Esophagus muscularis mucosa (tissue), 4 donors: ENCODE measurements around the gene RPH3AL. TPM values are rescaled to one million over a fixed set of nuclear protein-coding genes. Genes with fewer than 3 reads are reported as not detected.

Source experiments
- DNase-seq: peaks from one replicate; pipeline ENCODE4 v3.0.0-alpha.2; 2017; ENCODE audit errors: extremely low spot score
- H3K27ac ChIP-seq, 4 donors: fragments of 200-600 bp; sonication (generic); replicated peaks in 1 of 4; 1 replicate in 3 of 4; 2 replicates in 1 of 4; pipeline ENCODE4 v1.5.1; 2016 to 2019; ENCODE audit warnings: mild to moderate bottlenecking in 1 of 4
- H3K27me3 ChIP-seq, 4 donors: fragments of 200-600 bp; sonication (generic); one replicate each; pipeline versions ENCODE4 v1.5.1 to v1.6.0; 2016 to 2019
- H3K36me3 ChIP-seq, 4 donors: fragments of 200-600 bp; sonication (generic); one replicate each; pipeline ENCODE4 v1.5.1; 2016 to 2019
- H3K4me1 ChIP-seq, 4 donors: fragments of 200-600 bp; sonication (generic); one replicate each; pipeline ENCODE4 v1.5.1; 2016 to 2019
- H3K4me3 ChIP-seq, 4 donors: fragments of 200-600 bp; sonication (generic); 1 replicate in 2 of 4; 2 replicates in 2 of 4; pipeline ENCODE4 v1.5.1; 2016 to 2019; ENCODE audit warnings: mild to moderate bottlenecking in 4 of 4, moderate library complexity in 1 of 4
- H3K9me3 ChIP-seq, 4 donors: fragments of 200-600 bp; sonication (generic); 1 replicate in 3 of 4; 2 replicates in 1 of 4; pipeline ENCODE4 v1.5.1; 2016 to 2019
- CTCF ChIP-seq, 3 experiments: fragments of 200-600 bp in 2 of 3; fragments of 450-650 bp in 1 of 3; sonication (generic) in 2 of 3; IDR thresholded peaks; one replicate each; pipeline ENCODE4 v1.5.1; 2017 to 2019; ENCODE audit warnings: antibody characterized with exemption in 3 of 3, mild to moderate bottlenecking in 2 of 3, moderate library complexity in 1 of 3
- EP300 ChIP-seq: sonication (generic); formaldehyde crosslinking; IDR thresholded peaks from one replicate; pipeline ENCODE4 v1.6.1; 2017; ENCODE audit warnings: antibody characterized with exemption
- POLR2A ChIP-seq: fragments of 450-650 bp; IDR thresholded peaks from one replicate; pipeline ENCODE4 v1.6.1; 2017; ENCODE audit warnings: antibody characterized with exemption, moderate library complexity, mild to moderate bottlenecking, low read depth
- POLR2AphosphoS5 ChIP-seq, 2 donors: sonication (generic); formaldehyde crosslinking; IDR thresholded peaks; one replicate each; pipeline ENCODE4 v1.6.1; 2017; ENCODE audit warnings: antibody characterized with exemption in 2 of 2
- WGBS: methylation state at CpG from one replicate; pipeline ENCODE4 v1.1.5; 2018; 5-methylcytosine and 5-hydroxymethylcytosine counted together
- intact Hi-C: fragments of 100-400 bp; cut with DNase I; formaldehyde crosslinking; loops from one replicate; pipeline ENCODE4 v1.15.1; 2023
- total RNA-seq, 4 donors: library from RNA; depleted of rRNA; stranded (reverse); fragments of >200 nt; gene quantifications; one replicate each; pipeline versions ENCODE4 v1.1.0 to v1.2.1, GENCODE V29; 2016

RPH3AL gene
- total RNA-seq, 4 donors from 2014 or later, result 8.7 to 21.0 (median 14.8) TPM

GRCh38 chr17:292531-293382 lies 59.9 kb downstream of the RPH3AL start:
- intact Hi-C loops, result no loop called here
- WGBS, result 72% methylated on average over 16 of the region's 29 CpGs
- Histone ChIP-seq H3K27ac (no peak overlapping the region), H3K36me3 (no peaks in the 10 kb centered on the region), H3K9me3 (no peaks in the 10 kb centered on the region), H3K27me3 (peaks cover 0 to 36% (median 0%) of the 10 kb centered on the region in 4 donors), H3K4me1 (no peaks in the 10 kb centered on the region), H3K4me3 (no peak overlapping the region)
- DNase-seq, result no peak
- TF ChIP-seq CTCF (IDR thresholded peaks at IDR 0.05), result no peak
- TF ChIP-seq POLR2A, result no peak
- TF ChIP-seq POLR2AphosphoS5 (IDR thresholded peaks at IDR 0.05), result no peak
- no peak for TF ChIP-seq EP300

- Histone ChIP-seq H3K4me1 (no peaks in the 10 kb centered on the region), H3K36me3 (no peaks in the 10 kb centered on the region), H3K27ac (no peak overlapping the region), H3K27me3 (peaks cover 0 to 28% (median 0%) of the 10 kb centered on the region in 4 donors), H3K4me3 (no peak overlapping the region), H3K9me3 (no peaks in the 10 kb centered on the region)
- intact Hi-C loops, result no loop called here
- TF ChIP-seq CTCF (IDR thresholded peaks at IDR 0.05) (no peak), POLR2AphosphoS5 (IDR thresholded peaks at IDR 0.05) (no peak), POLR2A (no peak), EP300 (no peak)
- no peak for DNase-seq
- WGBS, result 85% methylated on average over 10 of the region's 10 CpGs
Measured at GRCh38 chr17:292016-292415, 60.6 kb downstream of the RPH3AL start.

- intact Hi-C loops, result no loop called here
- no peak for DNase-seq
- TF ChIP-seq EP300, result no peak
- no peak for TF ChIP-seq CTCF (IDR thresholded peaks at IDR 0.05)
- TF ChIP-seq POLR2A, result no peak
- no peak for TF ChIP-seq POLR2AphosphoS5 (IDR thresholded peaks at IDR 0.05)
- H3K4me3 ChIP-seq, result no peak overlapping the region
- no peak overlapping the region for H3K27ac ChIP-seq
- H3K27me3 ChIP-seq, result peaks cover 0 to 26% (median 0%) of the 10 kb centered on the region in 4 donors
- H3K36me3 ChIP-seq, result no peaks in the 10 kb centered on the region
- H3K9me3 ChIP-seq, result no peaks in the 10 kb centered on the region
- 83% methylated on average over 7 of the region's 7 CpGs for WGBS
- H3K4me1 ChIP-seq, result no peaks in the 10 kb centered on the region
Measured at GRCh38 chr17:291587-291986, 61.0 kb downstream of the RPH3AL start.

- TF ChIP-seq POLR2A (no peak), POLR2AphosphoS5 (IDR thresholded peaks at IDR 0.05) (no peak), EP300 (no peak), CTCF (IDR thresholded peaks at IDR 0.05) (no peak)
- Histone ChIP-seq H3K27ac (no peak overlapping the region), H3K27me3 (peaks cover 0 to 22% (median 0%) of the 10 kb centered on the region in 4 donors), H3K9me3 (no peaks in the 10 kb centered on the region), H3K36me3 (no peaks in the 10 kb centered on the region), H3K4me1 (no peaks in the 10 kb centered on the region), H3K4me3 (no peak overlapping the region)
- WGBS, result 83% methylated on average over 13 of the region's 18 CpGs
- DNase-seq, result no peak
- intact Hi-C loops, result no loop called here
Measured at GRCh38 chr17:290626-291025, 62.0 kb downstream of the RPH3AL start.
